ENCODE results near the gene PLPPR3.

PLPPR3 gene

GRCh38 chr19:813219-814151 is 8.3 kb downstream of the PLPPR3 start:
- no peak overlapping the region for H3K27ac ChIP-seq
- TF ChIP-seq ZFX (IDR thresholded peaks at IDR 0.05; ENCODE audit: borderline replicate concordance) (no peak), CTCF (IDR thresholded peaks at IDR 0.05) (no peak)

DNA sequence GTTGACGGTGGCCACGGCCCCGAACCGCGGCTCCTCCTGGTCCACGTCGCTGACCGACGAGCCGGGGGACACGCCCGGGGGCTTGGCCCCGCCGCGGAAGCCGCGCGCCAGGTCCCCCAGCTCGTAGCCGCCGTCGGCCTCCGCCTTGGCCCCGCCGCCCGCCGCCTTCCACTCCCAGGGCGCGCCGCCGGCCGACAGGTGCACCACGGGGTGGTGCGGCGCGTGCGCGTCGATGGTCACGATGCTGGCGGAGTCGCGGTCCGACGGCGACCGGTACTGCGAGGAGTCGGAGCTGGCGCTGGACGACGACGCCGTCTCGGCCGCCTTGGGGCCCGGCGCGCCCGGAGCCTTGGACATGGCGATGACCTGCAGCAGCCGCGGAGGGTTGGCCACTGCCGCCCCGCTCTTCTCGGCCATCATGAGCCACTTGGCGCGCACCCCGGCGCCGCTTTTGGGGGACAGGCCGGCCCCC is 9.0 kb downstream of the PLPPR3 start:
- no peak overlapping the region for H3K27ac ChIP-seq
- TF ChIP-seq ZFX (IDR thresholded peaks at IDR 0.05; ENCODE audit: borderline replicate concordance) (no peak), CTCF (IDR thresholded peaks at IDR 0.05) (no peak)

- H3K27ac ChIP-seq, result no peak overlapping the region
- no peak for TF ChIP-seq CTCF (IDR thresholded peaks at IDR 0.05)
- no peak for TF ChIP-seq ZFX (IDR thresholded peaks at IDR 0.05; ENCODE audit: borderline replicate concordance)
Measured at GRCh38 chr19:812049-812746, 9.6 kb downstream of the PLPPR3 start.

DNA sequence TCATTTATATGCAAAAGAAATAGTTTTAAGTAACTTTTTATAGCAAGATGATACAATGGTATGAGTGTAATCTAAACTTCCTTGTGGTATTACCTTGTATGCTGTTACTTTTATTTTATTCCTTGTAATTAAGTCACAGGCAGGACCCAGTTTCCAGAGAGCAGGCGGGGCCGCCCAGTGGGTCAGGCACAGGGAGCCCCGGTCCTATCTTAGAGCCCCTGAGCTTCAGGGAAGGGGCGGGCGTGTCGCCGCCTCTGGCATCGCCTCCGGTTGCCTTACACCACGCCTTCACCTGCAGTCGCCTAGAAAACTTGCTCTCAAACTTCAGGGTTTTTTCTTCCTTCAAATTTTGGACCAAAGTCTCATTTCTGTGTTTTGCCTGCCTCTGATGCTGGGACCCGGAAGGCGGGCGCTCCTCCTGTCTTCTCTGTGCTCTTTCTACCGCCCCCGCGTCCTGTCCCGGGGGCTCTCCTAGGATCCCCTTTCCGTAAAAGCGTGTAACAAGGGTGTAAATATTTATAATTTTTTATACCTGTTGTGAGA is 10.2 kb downstream of the PLPPR3 start:
- H3K27ac ChIP-seq, result no peak overlapping the region
- no peak for TF ChIP-seq ZFX (IDR thresholded peaks at IDR 0.05; ENCODE audit: borderline replicate concordance)
- TF ChIP-seq CTCF (IDR thresholded peaks at IDR 0.05), result no peak

DNA sequence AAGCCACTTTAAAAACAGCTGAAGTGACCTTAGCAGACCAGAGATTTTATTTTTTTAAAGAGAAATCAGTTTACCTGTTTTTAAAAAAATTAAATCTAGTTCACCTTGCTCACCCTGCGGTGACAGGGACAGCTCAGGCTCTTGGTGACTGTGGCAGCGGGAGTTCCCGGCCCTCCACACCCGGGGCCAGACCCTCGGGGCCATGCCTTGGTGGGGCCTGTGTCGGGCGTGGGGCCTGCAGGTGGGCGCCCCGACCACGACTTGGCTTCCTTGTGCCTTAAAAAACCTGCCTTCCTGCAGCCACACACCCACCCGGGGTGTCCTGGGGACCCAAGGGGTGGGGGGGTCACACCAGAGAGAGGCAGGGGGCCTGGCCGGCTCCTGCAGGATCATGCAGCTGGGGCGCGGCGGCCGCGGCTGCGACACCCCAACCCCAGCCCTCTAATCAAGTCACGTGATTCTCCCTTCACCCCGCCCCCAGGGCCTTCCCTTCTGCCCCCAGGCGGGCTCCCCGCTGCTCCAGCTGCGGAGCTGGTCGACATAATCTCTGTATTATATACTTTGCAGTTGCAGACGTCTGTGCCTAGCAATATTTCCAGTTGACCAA is 10.8 kb downstream of the PLPPR3 start:
- no peak overlapping the region for H3K27ac ChIP-seq
- no peak for TF ChIP-seq CTCF (IDR thresholded peaks at IDR 0.05)
- TF ChIP-seq ZFX (IDR thresholded peaks at IDR 0.05; ENCODE audit: borderline replicate concordance), result no peak

- TF ChIP-seq ZFX (IDR thresholded peaks at IDR 0.05; ENCODE audit: borderline replicate concordance) (no peak), CTCF (IDR thresholded peaks at IDR 0.05) (no peak)
Measured at GRCh38 chr19:810077-810855, 11.5 kb downstream of the PLPPR3 start.

More at GRCh38 chr19:810077-810855, 11.5 kb downstream of the PLPPR3 start:
- no peak overlapping the region for H3K27ac ChIP-seq

Measured in 22Rv1 (cell line).